Activated CD4-positive, alpha-beta memory T cell treated with anti-CD3 and anti-CD28 coated beads, Interleukin-2, amount 10 ng/mL, durations not matched to agents 7 days and 5 days (primary cell): ENCODE data around the gene FAM210B. TPM values are rescaled to one million over a fixed set of nuclear protein-coding genes. Genes with fewer than 3 reads are reported as not detected.
A peak's percentile ranks its signal among the peaks of the same experiment; 100 is the strongest.

Experiments used
- CTCF ChIA-PET: fragments of 350-600 bp; sonication (Branson Sonifier 250); formaldehyde crosslinking; loops from one replicate; lab custom pipeline; 2021; ENCODE audit warnings: antibody characterized with exemption, inconsistent platforms; lab: Charles Lee
- POLR2A ChIA-PET: fragments of 350-600 bp; sonication (Branson Sonifier 250); formaldehyde crosslinking; loops from one replicate; lab custom pipeline; 2021; ENCODE audit warnings: antibody characterized with exemption; lab: Charles Lee
- DNase-seq: peaks from one replicate; pipeline ENCODE4 v3.0.0-alpha.2; 2020
- H3K27ac Mint-ChIP-seq: one replicate; pipeline ENCODE4 v1.8.0; 2021; ENCODE audit warnings: mild to moderate bottlenecking, mixed read lengths
- H3K27me3 Mint-ChIP-seq: one replicate; pipeline ENCODE4 v1.8.0; 2021; ENCODE audit warnings: mixed read lengths
- H3K36me3 Mint-ChIP-seq: one replicate; pipeline ENCODE4 v1.8.0; 2021; ENCODE audit warnings: low read depth, mixed read lengths
- H3K4me1 Mint-ChIP-seq: one replicate; pipeline ENCODE4 v1.8.0; 2021; ENCODE audit warnings: mixed read lengths
- H3K4me3 Mint-ChIP-seq: one replicate; pipeline ENCODE4 v1.8.0; 2021; ENCODE audit warnings: mild to moderate bottlenecking, mixed read lengths
- H3K9me3 Mint-ChIP-seq: one replicate; pipeline ENCODE4 v1.8.0; 2021; ENCODE audit warnings: mixed read lengths
- total RNA-seq, 2 experiments: library from RNA; stranded (reverse); gene quantifications; one replicate each; pipeline ENCODE4 v1.2.3, GENCODE V29; 2021

The FAM210B gene
- total RNA-seq, 2 experiments from 2014 or later = 3.7 to 4.3 TPM

DNA sequence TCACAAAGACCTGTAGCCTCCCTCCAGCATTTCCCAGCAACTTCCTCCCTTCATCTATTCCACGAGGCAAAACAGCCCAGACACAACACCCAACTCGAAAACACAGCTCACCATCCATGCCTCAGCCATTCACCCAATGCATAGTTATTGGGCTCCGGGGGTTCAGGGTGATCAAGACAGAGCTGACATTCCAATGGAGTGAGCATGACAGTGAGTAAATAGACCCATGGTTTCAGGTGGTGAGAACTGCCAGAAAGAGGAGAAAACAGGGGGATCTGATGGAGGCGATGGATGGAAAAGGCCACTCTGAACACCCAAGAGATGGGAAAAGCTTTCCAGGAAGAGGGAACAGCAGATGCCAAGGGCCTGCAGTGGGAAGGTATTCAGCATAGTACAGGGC is 59.1 kb downstream of the FAM210B start:
- no peaks in the 10 kb centered on the region for H3K27me3 Mint-ChIP-seq
- DNase-seq = no peak
- H3K4me1 Mint-ChIP-seq = peaks cover 82% of the 10 kb centered on the region
- H3K36me3 Mint-ChIP-seq = peaks cover 53% of the 10 kb centered on the region
- POLR2A ChIA-PET = interaction anchor here (1.3 to 6.2 kb wide), 7 partner anchors 9 to 51 kb away, joined by 6 to 50 read pairs (median 9); partner anchors contain the start of genes AURKA, CSTF1 and RTF2
- H3K27ac Mint-ChIP-seq = peak overlapping the region; percentile 84
- no peaks in the 10 kb centered on the region for H3K9me3 Mint-ChIP-seq
- H3K4me3 Mint-ChIP-seq = peak overlapping the region; percentile 53
- CTCF ChIA-PET = no interaction called here

Other genes with a start within 250 kb of the FAM210B start
- not detected for gene MC3R, start 110.2 kb upstream of the FAM210B start, total RNA-seq
- 10 to 100 TPM; 91.9 to 95.4 TPM for gene AURKA, start 33.2 kb downstream of the FAM210B start, total RNA-seq
- 10 to 100 TPM; 61.5 to 64.9 TPM for gene CSTF1, start 33.7 kb downstream of the FAM210B start, total RNA-seq
- gene CASS4, start 53.3 kb downstream of the FAM210B start, total RNA-seq = 10 to 100 TPM; 13.2 TPM
- gene RTF2, start 109.7 kb downstream of the FAM210B start, total RNA-seq = 100 to 1,000 TPM; 121 TPM
- gene FAM209A, start 165.8 kb downstream of the FAM210B start, total RNA-seq = 1 to 10 TPM; 1.4 to 3.0 TPM
- gene FAM209B, start 174.3 kb downstream of the FAM210B start, total RNA-seq = under 1 TPM; 0.80 to 0.91 TPM